HepG2 (cell line): ENCODE data around the gene ZFAND3.

Source experiments
- CHD2 ChIP-seq: IDR thresholded peaks from 2 replicates; pipeline ENCODE4 v1.6.1; 2011; ENCODE audit warnings: low read depth, low read length, improper control_type of control experiment
- CHD4 ChIP-seq: fragments of 200-600 bp; sonication (generic); IDR thresholded peaks from 2 replicates; pipeline ENCODE4 v1.7.0; 2017; ENCODE audit warnings: mild to moderate bottlenecking, low read length, borderline replicate concordance
- EZH2 ChIP-seq: conservative IDR thresholded peaks from 2 replicates; pipeline ENCODE4 v1.6.1; 2012; ENCODE audit warnings: mild to moderate bottlenecking, low read depth, low read length, moderate library complexity
- KLF16 ChIP-seq, 2 experiments: sonication (generic) in 1 of 2; formaldehyde crosslinking in 1 of 2; IDR thresholded peaks; 2 replicates each; pipeline versions ENCODE4 v1.6.1 to v1.8.0; 2016 to 2023; ENCODE audit warnings: missing genetic modification reagents in 2 of 2, missing compliant biosample characterization in 1 of 2
- NCOR1 ChIP-seq: fragments of 200-600 bp; sonication (generic); IDR thresholded peaks from 2 replicates; pipeline ENCODE4 v1.7.0; 2017; ENCODE audit warnings: antibody characterized with exemption, low read length, borderline replicate concordance
- POLR2A ChIP-seq, 2 experiments: IDR thresholded peaks; 2 replicates each; pipeline ENCODE4 v1.6.1; 2011; ENCODE audit warnings: low read depth in 2 of 2, low read length in 2 of 2, mild to moderate bottlenecking in 1 of 2, moderate library complexity in 1 of 2; ENCODE audit not compliant: insufficient read depth in 1 of 2
- RAD21 ChIP-seq: fragments of 450-650 bp; formaldehyde crosslinking; IDR thresholded peaks from 2 replicates; pipeline ENCODE4 v1.5.0; 2020; ENCODE audit warnings: mild to moderate bottlenecking
- ZSCAN30 ChIP-seq: sonication (generic); formaldehyde crosslinking; IDR thresholded peaks from 2 replicates; pipeline ENCODE4 v1.5.0; 2020; ENCODE audit warnings: mild to moderate bottlenecking, missing genetic modification reagents
- ZZZ3 ChIP-seq: sonication (generic); formaldehyde crosslinking; IDR thresholded peaks from 2 replicates; pipeline ENCODE4 v1.4.0; 2020; ENCODE audit warnings: missing genetic modification reagents, mild to moderate bottlenecking, borderline replicate concordance
- TF ChIP-seq, protein P1 (sequence below): sonication (generic); formaldehyde crosslinking; IDR thresholded peaks from 2 replicates; pipeline ENCODE4 v1.5.0; 2020; ENCODE audit warnings: mild to moderate bottlenecking, missing genetic modification reagents, moderate library complexity
- TF ChIP-seq, protein P2 (sequence below): sonication (generic); formaldehyde crosslinking; IDR thresholded peaks from 2 replicates; pipeline ENCODE4 v1.9.0; 2021; ENCODE audit warnings: missing genetic modification reagents, mild to moderate bottlenecking, borderline replicate concordance

DNA sequence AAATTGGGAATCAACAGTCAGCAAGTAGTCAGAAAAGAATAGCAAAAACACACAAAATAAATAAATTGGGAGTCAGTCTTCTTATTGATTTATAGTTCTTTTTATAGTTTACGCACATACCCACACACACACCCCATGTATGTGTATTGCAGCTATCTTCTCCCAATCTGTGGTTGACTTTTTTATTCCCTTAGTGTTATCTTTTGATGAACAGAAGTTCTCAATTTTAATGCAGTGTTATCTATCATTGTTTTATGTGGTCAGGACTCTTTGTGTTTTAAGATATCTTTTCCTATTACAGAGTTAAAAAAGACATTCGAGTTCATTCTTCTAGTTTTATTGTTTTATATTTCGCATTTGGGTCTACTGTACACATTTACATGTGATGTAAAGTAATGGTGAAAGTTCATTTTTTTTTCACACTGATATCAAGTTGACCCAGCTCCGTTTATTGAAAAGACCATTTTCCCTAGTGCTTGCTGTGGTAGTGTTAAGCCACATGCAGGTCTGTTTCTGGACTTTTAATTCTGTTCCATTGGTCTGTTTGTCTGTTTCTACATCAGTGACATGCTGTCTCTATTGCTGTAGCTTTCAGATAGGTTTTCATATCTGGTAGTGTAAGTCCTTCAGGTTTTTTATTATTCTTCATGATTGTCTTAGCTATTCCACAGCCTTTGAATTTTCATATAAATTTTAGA lies 78.4 kb downstream of the ZFAND3 start:
- TF ChIP-seq KLF16 (CRISPR knock-in tag; IDR thresholded peaks at IDR 0.05) (no peak), RAD21 (CRISPR knock-in tag) (no peak), POLR2A (IDR thresholded peaks at IDR 0.05; ENCODE audit: insufficient read depth in 1 of 2, low read depth in 2 of 2, low read length in 2 of 2) (no peak), ZSCAN30 (CRISPR knock-in tag) (no peak), ZZZ3 (no peak), CHD2 (no peak), EZH2 (no peak), CHD4 (no peak), NCOR1 (no peak)
- TF ChIP-seq, protein P1, sequence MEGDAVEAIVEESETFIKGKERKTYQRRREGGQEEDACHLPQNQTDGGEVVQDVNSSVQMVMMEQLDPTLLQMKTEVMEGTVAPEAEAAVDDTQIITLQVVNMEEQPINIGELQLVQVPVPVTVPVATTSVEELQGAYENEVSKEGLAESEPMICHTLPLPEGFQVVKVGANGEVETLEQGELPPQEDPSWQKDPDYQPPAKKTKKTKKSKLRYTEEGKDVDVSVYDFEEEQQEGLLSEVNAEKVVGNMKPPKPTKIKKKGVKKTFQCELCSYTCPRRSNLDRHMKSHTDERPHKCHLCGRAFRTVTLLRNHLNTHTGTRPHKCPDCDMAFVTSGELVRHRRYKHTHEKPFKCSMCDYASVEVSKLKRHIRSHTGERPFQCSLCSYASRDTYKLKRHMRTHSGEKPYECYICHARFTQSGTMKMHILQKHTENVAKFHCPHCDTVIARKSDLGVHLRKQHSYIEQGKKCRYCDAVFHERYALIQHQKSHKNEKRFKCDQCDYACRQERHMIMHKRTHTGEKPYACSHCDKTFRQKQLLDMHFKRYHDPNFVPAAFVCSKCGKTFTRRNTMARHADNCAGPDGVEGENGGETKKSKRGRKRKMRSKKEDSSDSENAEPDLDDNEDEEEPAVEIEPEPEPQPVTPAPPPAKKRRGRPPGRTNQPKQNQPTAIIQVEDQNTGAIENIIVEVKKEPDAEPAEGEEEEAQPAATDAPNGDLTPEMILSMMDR, result no peak
- TF ChIP-seq, protein P2, sequence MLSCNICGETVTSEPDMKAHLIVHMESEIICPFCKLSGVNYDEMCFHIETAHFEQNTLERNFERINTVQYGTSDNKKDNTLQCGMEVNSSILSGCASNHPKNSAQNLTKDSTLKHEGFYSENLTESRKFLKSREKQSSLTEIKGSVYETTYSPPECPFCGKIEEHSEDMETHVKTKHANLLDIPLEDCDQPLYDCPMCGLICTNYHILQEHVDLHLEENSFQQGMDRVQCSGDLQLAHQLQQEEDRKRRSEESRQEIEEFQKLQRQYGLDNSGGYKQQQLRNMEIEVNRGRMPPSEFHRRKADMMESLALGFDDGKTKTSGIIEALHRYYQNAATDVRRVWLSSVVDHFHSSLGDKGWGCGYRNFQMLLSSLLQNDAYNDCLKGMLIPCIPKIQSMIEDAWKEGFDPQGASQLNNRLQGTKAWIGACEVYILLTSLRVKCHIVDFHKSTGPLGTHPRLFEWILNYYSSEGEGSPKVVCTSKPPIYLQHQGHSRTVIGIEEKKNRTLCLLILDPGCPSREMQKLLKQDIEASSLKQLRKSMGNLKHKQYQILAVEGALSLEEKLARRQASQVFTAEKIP (CRISPR knock-in tag), result no peak
